GM21786 (cell line): ENCODE data around the gene TAF1L.

ENCODE experiments used
- ATAC-seq: cut with Tn5 transposase; IDR thresholded peaks from one replicate; pipeline ENCODE4 v1.9.1; 2021; ENCODE audit not compliant: unreplicated experiment

The TAF1L gene

GRCh38 chr9:32589083-32589723, 46.3 kb downstream of the TAF1L start:
- no peak for ATAC-seq

GRCh38 chr9:32587901-32588300, 47.6 kb downstream of the TAF1L start:
- ATAC-seq: no peak

GRCh38 chr9:32584784-32585183, 50.7 kb downstream of the TAF1L start:
- ATAC-seq: no peak

- no peak for ATAC-seq
Observed at GRCh38 chr9:32581512-32582143, 53.8 kb downstream of the TAF1L start.

GRCh38 chr9:32580631-32581300, 54.7 kb downstream of the TAF1L start:
- ATAC-seq: no peak

- ATAC-seq: no peak
Observed at GRCh38 chr9:32579706-32580331, 55.6 kb downstream of the TAF1L start.
